GM12878 (cell line): Measurements from ENCODE around the gene PPP1R3C. TPM values are rescaled to one million over a fixed set of nuclear protein-coding genes. Genes with fewer than 3 reads are reported as not detected.

Source experiments
- ATAC-seq: fragments of 200-7000 bp; cut with Tn5 transposase; 3 replicates; pipeline ENCODE4 v1.9.1; 2020; ENCODE audit warnings: mild to moderate bottlenecking, moderate library complexity
- BruUV-seq: library from RNA; stranded (reverse); fragments of 400-500 nt; replicated peaks from 2 replicates; lab custom pipeline; 2021; lab: Mats Ljungman, UMichigan
- CTCF ChIA-PET: fragments of 300-600 bp; sonication (Branson Sonifier 250); formaldehyde crosslinking; extraction: SDS; loops from one replicate; lab custom pipeline; 2021; ENCODE audit warnings: inconsistent platforms; lab: Yijun Ruan, JAX
- POLR2A ChIA-PET: fragments of 350-600 bp; formaldehyde crosslinking; extraction: SDS; loops from one replicate; lab custom pipeline; 2021; ENCODE audit warnings: inconsistent platforms; lab: Charles Lee
- RAD21 ChIA-PET: fragments of 300-600 bp; sonication (Branson Sonifier 250); formaldehyde crosslinking; loops from one replicate; lab custom pipeline; 2023; ENCODE audit warnings: antibody characterized with exemption; ENCODE audit not compliant: unreplicated experiment; lab: Charles Lee
- SMC1A ChIA-PET: fragments of 300-600 bp; sonication (Branson Sonifier 250); formaldehyde crosslinking; loops from one replicate; lab custom pipeline; 2023; ENCODE audit not compliant: unreplicated experiment, uncharacterized antibody; lab: Charles Lee
- DNase-seq: peaks from one replicate; pipeline ENCODE4 v3.0.0-alpha.2; 2011; ENCODE audit warnings: low read depth, low spot score
- FAIRE-seq: peaks from 3 replicates; lab custom pipeline; 2011; peaks lifted over from hg19 to GRCh38; lab: Jason Lieb, UNC
- H2AFZ ChIP-seq: 2 replicates; pipeline ENCODE4 v1.6.0; 2011; ENCODE audit warnings: low read depth, low read length, control low read depth; ENCODE audit not compliant: control insufficient read depth
- H3K27ac ChIP-seq: 2 replicates; pipeline ENCODE4 v1.5.1; 2011; ENCODE audit warnings: control low read depth; ENCODE audit not compliant: control insufficient read depth, insufficient read depth
- H3K27me3 ChIP-seq, 2 experiments: replicated peaks in 1 of 2; 2 replicates each; pipeline versions ENCODE4 v1.6.0 to v1.6.1; 2011; ENCODE audit warnings: low read length in 1 of 2; ENCODE audit not compliant: control insufficient read depth in 2 of 2, insufficient read depth in 2 of 2
- H3K36me3 ChIP-seq, 2 experiments: 2 replicates each; pipeline ENCODE4 v1.5.1; 2011; ENCODE audit warnings: low read length in 1 of 2; ENCODE audit not compliant: control insufficient read depth in 2 of 2, insufficient read depth in 2 of 2
- H3K4me1 ChIP-seq: 2 replicates; pipeline ENCODE4 v1.6.1; 2011; ENCODE audit warnings: mild to moderate bottlenecking, low read length, moderate library complexity, mixed read lengths; ENCODE audit not compliant: control insufficient read depth, insufficient read depth
- H3K4me2 ChIP-seq: 2 replicates; pipeline ENCODE4 v1.6.0; 2011; ENCODE audit warnings: control low read depth; ENCODE audit not compliant: control insufficient read depth, insufficient read depth
- H3K4me3 ChIP-seq: fragments of 200-600 bp; sonication (generic); 2 replicates; pipeline ENCODE4 v1.5.1; 2016
- H3K79me2 ChIP-seq: 2 replicates; pipeline ENCODE4 v1.6.0; 2011; ENCODE audit warnings: low read length; ENCODE audit not compliant: control insufficient read depth, insufficient read depth
- H3K9ac ChIP-seq: 2 replicates; pipeline ENCODE4 v1.8.0; 2011; ENCODE audit warnings: low read length, control low read depth, mixed read lengths; ENCODE audit not compliant: control insufficient read depth, insufficient read depth
- H3K9me3 ChIP-seq: replicated peaks from 3 replicates; pipeline ENCODE4 v1.5.1; 2011; ENCODE audit warnings: mild to moderate bottlenecking, low read length; ENCODE audit not compliant: control insufficient read depth, insufficient read depth
- H4K20me1 ChIP-seq: 2 replicates; pipeline ENCODE4 v1.6.0; 2011; ENCODE audit not compliant: control insufficient read depth, insufficient read depth
- ASH2L ChIP-seq: fragments of 300-600, 200-600 bp; sonication (generic); IDR thresholded peaks from 2 replicates; pipeline ENCODE4 v1.6.1; 2017; ENCODE audit warnings: low read depth, mild to moderate bottlenecking, borderline replicate concordance
- ATF2 ChIP-seq: IDR thresholded peaks from 2 replicates; pipeline ENCODE4 v1.6.1; 2012; ENCODE audit warnings: low read length, inconsistent platforms
- BCL3 ChIP-seq: IDR thresholded peaks from 2 replicates; pipeline ENCODE4 v1.6.1; 2011; ENCODE audit warnings: borderline replicate concordance, low read depth, mild to moderate bottlenecking, moderate library complexity, low read length; ENCODE audit not compliant: insufficient read depth, poor library complexity, severe bottlenecking
- BRCA1 ChIP-seq: IDR thresholded peaks from 2 replicates; pipeline ENCODE4 v1.6.1; 2011; ENCODE audit warnings: low read depth, low read length, improper control_type of control experiment
- CREB1 ChIP-seq: IDR thresholded peaks from 2 replicates; pipeline ENCODE4 v1.6.1; 2012; ENCODE audit warnings: low read depth, mild to moderate bottlenecking, inconsistent platforms
- ESRRA ChIP-seq: IDR thresholded peaks from 2 replicates; pipeline ENCODE4 v1.6.1; 2012; ENCODE audit warnings: mild to moderate bottlenecking, low read length, improper control_type of control experiment
- EZH2 ChIP-seq: IDR thresholded peaks from 2 replicates; pipeline ENCODE4 v1.6.1; 2012; ENCODE audit warnings: low read depth, mild to moderate bottlenecking, control low read depth, inconsistent platforms, low read length, borderline replicate concordance; ENCODE audit not compliant: control insufficient read depth
- IRF4 ChIP-seq: IDR thresholded peaks from 2 replicates; pipeline ENCODE4 v1.6.1; 2011; ENCODE audit warnings: low read depth, low read length
- PRDM15 ChIP-seq: fragments of 450-650 bp; formaldehyde crosslinking; IDR thresholded peaks from 2 replicates; pipeline ENCODE4 v1.4.0; 2020; ENCODE audit warnings: mild to moderate bottlenecking, moderate library complexity
- RELA ChIP-seq: fragments of 450-650 bp; IDR thresholded peaks from 2 replicates; pipeline ENCODE4 v1.8.0; 2014; ENCODE audit warnings: borderline replicate concordance; ENCODE audit not compliant: partially characterized antibody
- REST ChIP-seq: IDR thresholded peaks from 2 replicates; pipeline ENCODE4 v1.6.1; 2012; ENCODE audit warnings: mild to moderate bottlenecking, low read depth, low read length
- STAT1 ChIP-seq: fragments of 450-650 bp; conservative IDR thresholded peaks from 2 replicates; pipeline ENCODE4 v1.6.1; 2014; ENCODE audit warnings: antibody characterized with exemption, mild to moderate bottlenecking
- TAF1 ChIP-seq: IDR thresholded peaks from 2 replicates; pipeline ENCODE4 v1.6.1; 2011; ENCODE audit warnings: mild to moderate bottlenecking, low read depth, low read length, borderline replicate concordance
- ZNF207 ChIP-seq: fragments of 450-650 bp; IDR thresholded peaks from 2 replicates; pipeline ENCODE4 v1.6.1; 2014; ENCODE audit warnings: antibody characterized with exemption, mild to moderate bottlenecking, borderline replicate concordance
- WGBS: methylation state at CpG from one replicate; pipeline ENCODE4 v1.1.6; 2016; ENCODE audit warnings: low lambda C conversion rate; ENCODE audit not compliant: insufficient replicate concordance, insufficient coverage; ENCODE audit errors: missing lambda C conversion rate; 5-methylcytosine and 5-hydroxymethylcytosine counted together
- in situ Hi-C: fragments of 300-500 bp; cut with MboI; formaldehyde crosslinking; loops from 9 replicates; pipeline ENCODE4 v1.14.3; 2018; ENCODE audit warnings: mixed read lengths
- intact Hi-C: fragments of 100-400 bp; cut with micrococcal nuclease; formaldehyde crosslinking; loops from one replicate; pipeline ENCODE4 v1.14.2; 2022; ENCODE audit not compliant: unreplicated experiment
- polyA plus RNA-seq, 11 experiments: library from polyadenylated mRNA; depleted of rRNA in 4 of 11; unstranded in 6 of 11; stranded (reverse) in 5 of 11; fragments of >200 nt; fragmentation: Nextera tagmentation in 4 of 11; fragmentation: Illumina TruSeq in 1 of 11; extraction: Ambion mirVana in 4 of 11; extraction: Trizol in 1 of 11; gene quantifications; 1 replicate in 1 of 11; 2 replicates in 10 of 11; pipeline versions ENCODE4 v1.2.1 to v1.2.3, GENCODE V29; 2011 to 2016; ENCODE audit warnings: inconsistent platforms in 2 of 11, missing spikeins in 2 of 11, low read depth in 1 of 11
- total RNA-seq, 4 experiments: library from RNA; depleted of rRNA in 3 of 4; stranded (reverse); fragments of >200 nt in 3 of 4; fragmentation: Illumina TruSeq in 1 of 4; extraction: Trizol in 1 of 4; gene quantifications; 2 replicates each; pipeline versions ENCODE4 v1.2.1 to v1.2.3, GENCODE V29; 2013 to 2021

The PPP1R3C gene
- total and polyA plus RNA-seq, 10 of the 15 experiments (the other 5 are each of a cell fraction or from before 2014, with no cell fraction given) = 0.01 to 0.08 (median 0.04) TPM; not detected in 6

GRCh38 chr10:91634246-91634645 is 1.4 kb upstream of the PPP1R3C start:
- Histone ChIP-seq H3K27ac (no peak overlapping the region), H3K79me2 (no peaks in the 10 kb centered on the region), H4K20me1 (no peaks in the 10 kb centered on the region), H3K4me3 (no peak overlapping the region), H3K4me1 (no peaks in the 10 kb centered on the region), H3K9ac (no peak overlapping the region), H3K36me3 (no peaks in the 10 kb centered on the region), H3K4me2 (no peak overlapping the region), H2AFZ (no peak overlapping the region), H3K27me3 (peaks cover 3 to 7% of the 10 kb centered on the region in 2 experiments; a peak in 3 of 4 replicates), H3K9me3 (no peaks in the 10 kb centered on the region; the same call in 2 of the 3 replicates)
- FAIRE-seq = no peak
- ChIA-PET SMC1A (interaction anchor here (0.5 to 3.7 kb wide), 11 partner anchors 12 to 755 kb away, joined by 3 to 21 read pairs (median 5); no protein-coding TSS in a partner anchor), RAD21 (interaction anchor here (0.6 to 3.5 kb wide), 5 partner anchors 116 to 722 kb away, joined by 3 to 29 read pairs (median 8); no protein-coding TSS in a partner anchor), CTCF (interaction anchor here (0.6 to 4.3 kb wide), 14 partner anchors 10 to 754 kb away, joined by 3 to 65 read pairs (median 4); no protein-coding TSS in a partner anchor), POLR2A (no interaction called here)
- 27% methylated on average over 5 of the region's 5 CpGs for WGBS
- no peak for DNase-seq
- in situ Hi-C loops = no loop called here
- no peak for ATAC-seq
- BruUV-seq = no TSS peak
- intact Hi-C loops = loop anchor here (2.0 to 10.0 kb wide), 3 partner anchors 141 to 749 kb away; no protein-coding TSS in a partner anchor
- TF ChIP-seq PRDM15 (CRISPR knock-in tag) (no peak), ASH2L (no peak), EZH2 (no peak), ESRRA (no peak), REST (no peak), TAF1 (no peak), RELA (no peak), IRF4 (no peak), CREB1 (no peak), ZNF207 (no peak), BRCA1 (no peak), STAT1 (no peak), ATF2 (no peak), BCL3 (no peak)
